Tibial nerve (tissue), 3 donors: ENCODE data around the gene KAZN.

Experiments used
- POLR2A ChIP-seq, 2 donors: fragments of 450-650 bp; IDR thresholded peaks; one replicate each; pipeline ENCODE4 v1.6.1; 2017; ENCODE audit warnings: antibody characterized with exemption in 2 of 2, mild to moderate bottlenecking in 2 of 2, moderate library complexity in 2 of 2
- TF ChIP-seq, protein P1 (sequence below), 5 experiments: fragments of 200-600 bp in 3 of 5; fragments of 450-650 bp in 2 of 5; sonication (generic) in 3 of 5; IDR thresholded peaks; one replicate each; pipeline ENCODE4 v1.5.1; 2016 to 2019; ENCODE audit warnings: antibody characterized with exemption in 5 of 5, mild to moderate bottlenecking in 3 of 5, moderate library complexity in 2 of 5

DNA sequence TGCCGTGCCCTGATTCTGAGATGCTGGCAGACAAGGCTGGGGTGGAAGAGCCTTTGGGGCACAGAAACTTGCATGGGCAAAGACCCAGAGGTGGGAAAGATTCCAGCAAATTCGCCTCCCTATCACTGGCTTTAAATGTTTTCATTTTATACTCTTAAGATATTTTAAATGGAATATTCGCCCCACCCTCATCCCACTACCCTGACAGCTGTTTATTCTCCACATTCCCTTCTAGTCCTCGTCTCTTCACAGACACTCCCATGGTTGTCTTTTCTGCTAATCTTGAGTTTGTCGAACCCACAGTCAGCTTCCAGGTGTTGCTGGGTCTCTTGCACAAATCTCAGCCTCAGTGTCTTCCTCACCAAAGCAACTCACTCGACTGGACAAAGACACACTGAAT is 245.0 kb downstream of the KAZN start:
- TF ChIP-seq, protein P1, sequence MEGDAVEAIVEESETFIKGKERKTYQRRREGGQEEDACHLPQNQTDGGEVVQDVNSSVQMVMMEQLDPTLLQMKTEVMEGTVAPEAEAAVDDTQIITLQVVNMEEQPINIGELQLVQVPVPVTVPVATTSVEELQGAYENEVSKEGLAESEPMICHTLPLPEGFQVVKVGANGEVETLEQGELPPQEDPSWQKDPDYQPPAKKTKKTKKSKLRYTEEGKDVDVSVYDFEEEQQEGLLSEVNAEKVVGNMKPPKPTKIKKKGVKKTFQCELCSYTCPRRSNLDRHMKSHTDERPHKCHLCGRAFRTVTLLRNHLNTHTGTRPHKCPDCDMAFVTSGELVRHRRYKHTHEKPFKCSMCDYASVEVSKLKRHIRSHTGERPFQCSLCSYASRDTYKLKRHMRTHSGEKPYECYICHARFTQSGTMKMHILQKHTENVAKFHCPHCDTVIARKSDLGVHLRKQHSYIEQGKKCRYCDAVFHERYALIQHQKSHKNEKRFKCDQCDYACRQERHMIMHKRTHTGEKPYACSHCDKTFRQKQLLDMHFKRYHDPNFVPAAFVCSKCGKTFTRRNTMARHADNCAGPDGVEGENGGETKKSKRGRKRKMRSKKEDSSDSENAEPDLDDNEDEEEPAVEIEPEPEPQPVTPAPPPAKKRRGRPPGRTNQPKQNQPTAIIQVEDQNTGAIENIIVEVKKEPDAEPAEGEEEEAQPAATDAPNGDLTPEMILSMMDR (IDR thresholded peaks at IDR 0.05) = no peak
- TF ChIP-seq POLR2A (IDR thresholded peaks at IDR 0.05) = no peak
